SJCRH30 (cell line): ENCODE results near the gene PIP4K2A. TPM values are rescaled to one million over a fixed set of nuclear protein-coding genes. Genes with fewer than 3 reads are reported as not detected.
A peak's percentile ranks its signal among the peaks of the same experiment; 100 is the strongest.

Experiments used
- DNase-seq, 2 experiments: peaks; one replicate each; pipeline ENCODE4 v3.0.0-alpha.2; 2015 to 2020
- H3K27ac ChIP-seq: fragments of 250-450 bp; sonication (Bioruptor Pico); 2 replicates; pipeline ENCODE4 v1.5.1; 2020; ENCODE audit warnings: mild to moderate bottlenecking, moderate library complexity
- H3K27me3 ChIP-seq: fragments of 250-450 bp; sonication (Bioruptor Pico); 2 replicates; pipeline ENCODE4 v1.5.1; 2020; ENCODE audit warnings: mild to moderate bottlenecking, moderate library complexity
- H3K36me3 ChIP-seq: fragments of 250-450 bp; sonication (Bioruptor Pico); 2 replicates; pipeline ENCODE4 v1.5.1; 2020; ENCODE audit warnings: mild to moderate bottlenecking, moderate library complexity
- H3K4me1 ChIP-seq: fragments of 250-450 bp; sonication (Bioruptor Pico); 2 replicates; pipeline ENCODE4 v1.5.1; 2020; ENCODE audit warnings: mild to moderate bottlenecking, moderate library complexity
- H3K4me3 ChIP-seq: fragments of 250-450 bp; sonication (Bioruptor Pico); 2 replicates; pipeline ENCODE4 v1.5.1; 2020; ENCODE audit warnings: mild to moderate bottlenecking, moderate library complexity
- H3K9me3 ChIP-seq: fragments of 250-450 bp; sonication (Bioruptor Pico); replicated peaks from 2 replicates; pipeline ENCODE4 v1.5.1; 2020; ENCODE audit warnings: mild to moderate bottlenecking, moderate library complexity
- total RNA-seq: library from RNA; depleted of rRNA; stranded (reverse); fragments of >200 nt; shearing (Covaris generic); gene quantifications from 2 replicates; pipeline ENCODE4 v1.2.3, GENCODE V29; 2014

Gene PIP4K2A
- total RNA-seq, 1 experiment from 2014 or later, result 27.9 TPM

DNA sequence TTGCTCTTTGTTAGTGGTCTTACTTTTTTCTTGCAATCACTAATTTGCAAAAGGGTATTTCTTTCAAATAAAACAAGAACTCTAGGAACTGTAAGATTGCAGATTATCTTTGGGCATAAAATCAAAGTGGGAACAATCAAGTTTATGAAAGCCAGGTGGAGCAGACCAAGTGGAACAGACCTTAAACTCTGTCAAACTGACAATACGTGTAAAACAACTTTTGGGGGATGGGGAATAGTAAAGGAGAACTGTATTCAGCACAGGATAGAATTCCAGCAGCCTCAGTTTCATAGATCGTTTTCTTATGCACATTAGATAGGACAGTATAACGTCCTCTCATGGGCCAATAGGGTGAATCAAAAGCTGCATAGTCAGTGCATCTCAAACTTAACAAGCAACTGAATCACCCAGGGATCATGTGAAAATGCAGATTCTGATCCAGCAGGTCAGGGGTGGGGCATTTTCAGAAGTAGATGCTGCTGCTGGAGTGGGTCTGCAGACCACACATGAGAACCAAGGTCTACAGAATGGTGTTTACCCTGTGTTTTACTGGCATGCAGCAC lies 120.7 kb downstream of the PIP4K2A start:
- no peak for DNase-seq
- Histone ChIP-seq H3K27me3 (no peaks in the 10 kb centered on the region), H3K4me3 (no peak overlapping the region), H3K9me3 (no peaks in the 10 kb centered on the region), H3K36me3 (peaks cover 8% of the 10 kb centered on the region), H3K27ac (no peak overlapping the region), H3K4me1 (no peaks in the 10 kb centered on the region)

GRCh38 chr10:22593026-22593425 lies 121.4 kb downstream of the PIP4K2A start:
- H3K36me3 ChIP-seq, result peaks cover 8% of the 10 kb centered on the region

GRCh38 chr10:22589851-22590514 lies 124.4 kb downstream of the PIP4K2A start:
- H3K4me3 ChIP-seq, result no peak overlapping the region
- H3K4me1 ChIP-seq, result no peaks in the 10 kb centered on the region
- H3K27me3 ChIP-seq, result no peaks in the 10 kb centered on the region
- H3K9me3 ChIP-seq, result no peaks in the 10 kb centered on the region
- 0 out of 2 replicates have a peak, but pooled peaks cover 2% of the 10 kb centered on the region for H3K36me3 ChIP-seq
- DNase-seq, result no peak
- no peak overlapping the region for H3K27ac ChIP-seq

More at GRCh38 chr10:22593026-22593425, 121.4 kb downstream of the PIP4K2A start:
- H3K4me3 ChIP-seq, result no peak overlapping the region
- H3K4me1 ChIP-seq, result no peaks in the 10 kb centered on the region
- H3K27me3 ChIP-seq, result no peaks in the 10 kb centered on the region
- no peak for DNase-seq
- H3K9me3 ChIP-seq, result no peaks in the 10 kb centered on the region
- H3K27ac ChIP-seq, result no peak overlapping the region

DNA sequence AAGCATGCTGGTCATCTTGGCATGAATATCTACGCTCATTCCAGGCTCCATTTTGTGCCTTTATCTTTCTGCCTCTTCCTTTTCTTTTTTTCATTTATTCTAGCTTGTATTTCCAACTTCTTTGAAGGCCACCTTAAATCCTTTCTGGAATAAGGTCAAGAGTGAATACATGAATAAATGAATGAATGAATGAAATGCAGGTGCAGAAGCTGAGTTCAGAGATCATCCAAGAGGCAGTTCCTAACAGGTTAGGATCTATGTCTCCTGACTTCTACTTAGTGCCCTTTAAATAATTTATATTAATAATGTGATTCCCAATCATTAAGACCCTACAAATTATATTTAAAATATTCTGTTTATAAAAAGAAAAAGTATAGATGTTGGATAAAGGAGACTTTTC lies 125.9 kb downstream of the PIP4K2A start:
- no peaks in the 10 kb centered on the region for H3K4me1 ChIP-seq
- no peak for DNase-seq
- H3K27me3 ChIP-seq, result no peaks in the 10 kb centered on the region
- no peak overlapping the region for H3K27ac ChIP-seq
- no peak overlapping the region for H3K4me3 ChIP-seq
- H3K36me3 ChIP-seq, result 0 out of 2 replicates have a peak, but pooled peaks cover 2% of the 10 kb centered on the region
- H3K9me3 ChIP-seq, result no peaks in the 10 kb centered on the region

DNA sequence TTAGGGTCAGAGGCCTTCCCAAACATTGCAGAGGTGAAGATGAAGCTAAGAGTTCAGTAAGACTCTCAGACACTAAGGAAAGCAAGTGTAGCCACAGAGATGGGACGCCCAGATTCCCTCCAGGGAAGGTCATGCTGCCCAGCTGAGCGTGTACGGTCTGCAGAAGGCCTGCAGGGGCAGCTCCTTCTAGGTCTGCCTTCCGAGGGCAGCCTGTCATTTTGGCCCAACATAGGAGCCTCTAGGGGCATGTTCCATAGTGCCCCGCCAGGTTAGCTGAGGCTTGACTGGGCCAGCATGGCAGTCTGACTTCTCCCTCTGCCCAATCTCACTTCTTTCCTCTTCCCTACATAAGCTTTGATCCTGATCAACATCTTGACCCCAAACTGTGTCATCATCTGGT lies 130.7 kb downstream of the PIP4K2A start:
- no peaks in the 10 kb centered on the region for H3K9me3 ChIP-seq
- peaks cover 3% of the 10 kb centered on the region; the same call in 1 of the 2 replicates for H3K4me1 ChIP-seq
- DNase-seq, result no peak
- H3K27ac ChIP-seq, result no peak overlapping the region
- H3K36me3 ChIP-seq, result no peaks in the 10 kb centered on the region
- H3K27me3 ChIP-seq, result no peaks in the 10 kb centered on the region
- H3K4me3 ChIP-seq, result no peak overlapping the region

DNA sequence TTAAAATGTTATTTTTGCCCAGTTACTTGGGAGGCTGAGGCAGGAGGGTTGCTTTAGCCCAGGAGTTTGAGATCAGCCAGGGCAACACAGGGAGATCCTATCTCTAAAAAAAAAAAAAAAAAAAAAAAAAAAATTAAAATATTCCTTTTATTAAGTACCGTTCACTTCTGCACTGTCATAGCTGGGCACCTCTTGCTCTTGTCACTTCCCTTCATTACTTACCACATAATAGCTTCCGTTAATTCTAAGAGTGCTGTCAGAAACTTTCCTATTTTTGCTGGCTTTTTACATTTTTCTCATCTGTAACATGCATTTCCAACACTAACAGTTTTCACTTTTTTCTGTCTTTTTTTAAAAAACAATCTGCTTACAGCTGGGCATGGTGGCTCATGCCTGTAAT lies 132.9 kb downstream of the PIP4K2A start:
- Histone ChIP-seq H3K4me1 (peaks cover 3% of the 10 kb centered on the region; the same call in 1 of the 2 replicates), H3K4me3 (no peak overlapping the region), H3K27ac (no peak overlapping the region), H3K27me3 (no peaks in the 10 kb centered on the region), H3K36me3 (no peaks in the 10 kb centered on the region), H3K9me3 (no peaks in the 10 kb centered on the region)
- DNase-seq, result no peak

DNA sequence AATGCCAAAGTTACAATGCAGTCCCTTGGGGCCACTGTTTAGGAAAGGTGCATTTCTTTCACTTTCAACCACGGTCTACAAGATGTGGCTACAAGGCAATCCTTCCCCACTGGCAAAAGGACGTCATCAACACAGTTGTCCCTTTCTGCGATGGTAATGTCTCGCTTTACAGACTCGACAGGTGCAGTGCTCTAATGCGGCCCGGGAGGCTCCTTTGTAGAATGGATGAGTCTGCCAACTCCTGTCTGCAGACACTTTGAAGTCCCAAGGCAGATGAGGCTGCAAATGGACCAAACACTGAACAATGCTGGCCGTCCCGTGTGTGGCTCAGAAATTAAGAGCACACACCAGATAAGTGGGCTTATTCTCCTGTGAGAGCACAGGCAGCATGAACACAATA lies 133.7 kb downstream of the PIP4K2A start:
- H3K27ac ChIP-seq, result no peak overlapping the region
- no peak overlapping the region for H3K4me3 ChIP-seq
- DNase-seq, result peak; percentile 67 to 86
- H3K36me3 ChIP-seq, result no peaks in the 10 kb centered on the region
- H3K9me3 ChIP-seq, result no peaks in the 10 kb centered on the region
- H3K27me3 ChIP-seq, result no peaks in the 10 kb centered on the region
- peaks cover 3% of the 10 kb centered on the region; the same call in 1 of the 2 replicates for H3K4me1 ChIP-seq

DNA sequence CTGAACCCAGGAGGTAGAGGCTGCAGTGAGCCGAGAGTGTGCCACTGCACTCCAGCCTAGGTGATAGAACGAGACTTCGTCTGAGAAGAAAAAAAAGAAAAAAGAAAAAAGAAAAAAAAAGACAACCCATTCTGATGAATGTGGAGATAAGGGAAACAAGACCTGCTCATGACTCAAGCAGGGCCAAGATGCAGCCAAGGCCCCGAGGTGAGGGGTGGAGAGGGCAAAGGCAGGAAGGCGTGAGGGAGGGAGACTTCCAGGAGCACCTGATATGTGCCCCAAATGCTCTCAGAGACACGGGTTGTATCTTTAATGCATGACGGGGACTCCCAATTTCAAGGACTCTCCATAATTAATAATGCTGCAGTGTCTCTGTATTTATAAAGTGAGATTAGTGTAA lies 134.6 kb downstream of the PIP4K2A start:
- H3K27ac ChIP-seq, result no peak overlapping the region
- no peak overlapping the region for H3K4me3 ChIP-seq
- peaks cover 3% of the 10 kb centered on the region; the same call in 1 of the 2 replicates for H3K4me1 ChIP-seq
- H3K27me3 ChIP-seq, result no peaks in the 10 kb centered on the region
- no peaks in the 10 kb centered on the region for H3K36me3 ChIP-seq
- DNase-seq, result no peak
- no peaks in the 10 kb centered on the region for H3K9me3 ChIP-seq

DNA sequence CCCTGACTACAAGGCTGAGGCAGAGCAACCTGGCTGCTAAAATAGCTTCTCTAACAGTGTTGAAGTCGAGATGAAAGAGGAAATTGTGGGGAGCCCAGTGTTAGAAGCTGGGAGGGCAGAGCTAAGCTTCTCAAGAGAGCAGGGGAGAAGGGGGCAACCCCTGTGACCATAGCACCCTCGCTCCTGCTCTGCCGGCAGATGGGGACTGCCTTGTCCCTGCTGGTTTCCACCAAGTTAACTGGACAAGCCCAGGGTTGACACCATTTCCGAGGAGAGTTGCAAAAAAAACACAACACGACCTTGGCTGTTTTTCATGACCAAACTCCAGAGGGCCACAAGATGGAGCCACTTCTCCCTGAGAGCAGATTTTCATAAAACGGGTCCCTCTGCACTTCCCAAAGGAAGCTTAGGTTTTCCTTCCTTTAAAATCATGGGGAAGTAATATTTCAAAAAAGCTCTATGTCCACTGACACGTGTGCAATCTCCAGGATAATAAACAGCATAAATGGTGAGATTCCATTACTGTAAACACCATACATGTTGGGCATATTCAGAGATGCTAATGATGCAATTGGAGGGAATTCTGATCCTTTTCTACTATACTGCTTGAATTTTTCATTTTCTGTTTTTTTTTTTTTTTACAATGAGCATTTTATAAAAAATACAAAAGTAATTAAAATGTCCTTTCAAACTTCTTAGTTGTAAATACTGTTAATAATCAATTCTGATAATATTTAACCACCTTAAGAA lies 140.4 kb downstream of the PIP4K2A start:
- Histone ChIP-seq H3K36me3 (peaks cover 9% of the 10 kb centered on the region; the same call in 1 of the 2 replicates), H3K4me1 (no peaks in the 10 kb centered on the region), H3K4me3 (no peak overlapping the region), H3K27ac (no peak overlapping the region), H3K9me3 (no peaks in the 10 kb centered on the region), H3K27me3 (no peaks in the 10 kb centered on the region)
- peak; percentile 9 to 68 for DNase-seq

DNA sequence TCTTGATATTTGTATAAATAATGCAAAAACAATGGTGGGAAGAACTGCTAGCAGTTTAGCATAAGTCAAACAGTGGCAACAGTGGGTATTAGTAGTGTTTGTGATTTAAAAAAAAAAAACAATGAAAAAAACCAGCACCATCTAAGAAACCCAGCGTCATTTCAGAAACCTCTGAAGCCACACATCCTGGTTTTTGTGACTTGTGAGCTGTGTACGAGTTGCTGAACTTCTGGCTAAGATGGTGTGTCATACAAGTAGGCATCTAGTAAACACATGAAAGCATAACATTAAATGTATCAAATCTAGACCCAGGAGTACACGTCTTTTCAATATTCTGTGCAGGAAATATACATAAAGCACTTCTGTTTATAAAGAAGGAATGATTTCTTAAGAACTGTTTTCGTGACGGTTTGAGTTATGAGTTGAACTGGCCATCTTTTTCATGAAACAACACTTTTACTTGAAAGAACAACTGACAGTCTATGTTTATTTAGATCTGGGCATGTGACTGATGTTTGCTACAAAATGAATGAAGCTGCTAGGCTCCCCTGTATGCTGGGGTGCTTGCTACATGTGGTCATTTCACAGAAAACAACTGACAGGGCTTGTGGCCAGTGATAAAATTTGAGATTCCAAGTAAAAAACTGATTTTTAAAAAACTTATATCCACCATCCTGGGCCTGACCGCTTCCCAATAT lies 143.5 kb downstream of the PIP4K2A start:
- Histone ChIP-seq H3K36me3 (peaks cover 13% of the 10 kb centered on the region), H3K4me3 (no peak overlapping the region), H3K27ac (no peak overlapping the region), H3K9me3 (no peaks in the 10 kb centered on the region), H3K4me1 (no peaks in the 10 kb centered on the region), H3K27me3 (no peaks in the 10 kb centered on the region)
- DNase-seq, result no peak

DNA sequence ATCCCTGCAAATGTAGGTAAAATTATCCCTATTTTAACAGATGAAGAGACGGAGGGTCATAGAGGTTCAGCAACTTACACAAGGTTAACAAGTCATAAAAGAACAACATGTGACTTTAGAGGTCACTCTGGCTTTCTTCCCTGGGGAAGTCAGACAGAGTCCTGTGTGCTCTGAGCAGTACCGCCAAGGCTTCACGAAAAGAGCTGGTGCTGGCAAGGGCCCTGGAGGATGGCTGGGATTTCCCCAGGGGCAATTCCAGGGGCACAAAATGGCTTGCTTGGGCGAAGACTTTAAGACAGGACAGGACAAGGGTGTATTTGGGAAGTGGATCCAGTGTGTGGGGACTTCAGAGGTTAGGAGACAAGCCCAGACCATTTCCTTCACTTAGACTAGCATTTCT lies 144.1 kb downstream of the PIP4K2A start:
- Histone ChIP-seq H3K9me3 (no peaks in the 10 kb centered on the region), H3K27me3 (no peaks in the 10 kb centered on the region), H3K27ac (no peak overlapping the region), H3K36me3 (peaks cover 13% of the 10 kb centered on the region), H3K4me1 (no peaks in the 10 kb centered on the region), H3K4me3 (no peak overlapping the region)
- no peak for DNase-seq

GRCh38 chr10:22568928-22569327 lies 145.4 kb downstream of the PIP4K2A start:
- no peak overlapping the region for H3K27ac ChIP-seq
- no peaks in the 10 kb centered on the region for H3K4me1 ChIP-seq
- no peaks in the 10 kb centered on the region for H3K9me3 ChIP-seq
- DNase-seq, result no peak
- H3K27me3 ChIP-seq, result no peaks in the 10 kb centered on the region
- no peak overlapping the region for H3K4me3 ChIP-seq
- peaks cover 13% of the 10 kb centered on the region for H3K36me3 ChIP-seq

GRCh38 chr10:22564060-22564459 lies 150.3 kb downstream of the PIP4K2A start:
- no peak overlapping the region for H3K4me3 ChIP-seq
- peaks cover 4% of the 10 kb centered on the region for H3K36me3 ChIP-seq
- no peaks in the 10 kb centered on the region for H3K27me3 ChIP-seq
- H3K27ac ChIP-seq, result no peak overlapping the region
- DNase-seq, result no peak
- H3K9me3 ChIP-seq, result no peaks in the 10 kb centered on the region
- peaks cover 9% of the 10 kb centered on the region for H3K4me1 ChIP-seq

- Histone ChIP-seq H3K4me1 (peaks cover 9% of the 10 kb centered on the region), H3K36me3 (peaks cover under 1% of the 10 kb centered on the region; the same call in 1 of the 2 replicates), H3K27me3 (no peaks in the 10 kb centered on the region), H3K9me3 (no peaks in the 10 kb centered on the region), H3K4me3 (no peak overlapping the region), H3K27ac (no peak overlapping the region)
- no peak for DNase-seq
These were observed 152.5 kb downstream of the PIP4K2A start for GRCh38 chr10:22561909-22562308.

DNA sequence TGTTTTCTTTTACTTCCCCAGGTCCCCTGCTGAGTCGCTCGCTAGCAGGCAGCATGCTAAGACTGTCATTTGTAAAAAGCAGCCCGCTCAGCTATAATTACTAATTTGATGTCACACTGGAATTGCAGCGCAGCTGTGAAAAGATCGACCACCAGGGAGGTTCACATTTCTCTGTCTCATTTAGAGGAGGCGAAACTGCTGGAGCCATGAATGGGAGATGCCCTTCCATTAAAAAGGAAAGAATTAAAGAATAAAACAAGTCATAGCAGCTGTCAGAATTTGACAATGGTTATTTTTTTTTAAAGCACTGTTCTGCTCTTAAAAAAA lies 153.5 kb downstream of the PIP4K2A start:
- H3K9me3 ChIP-seq, result no peaks in the 10 kb centered on the region
- H3K36me3 ChIP-seq, result no peaks in the 10 kb centered on the region
- DNase-seq, result peak; percentile 73 to 83
- no peaks in the 10 kb centered on the region for H3K27me3 ChIP-seq
- H3K4me1 ChIP-seq, result peaks cover 9% of the 10 kb centered on the region
- no peak overlapping the region for H3K4me3 ChIP-seq
- peak overlapping the region; percentile 44; the same call in 1 of the 2 replicates for H3K27ac ChIP-seq
